BLaER1 (cell line): ENCODE results near the gene ZNF628.

Experiments
- H3K27ac ChIP-seq: shearing (Covaris generic); formaldehyde crosslinking; 2 replicates; pipeline ENCODE4 v1.8.1; 2022
- H3K27me3 ChIP-seq: shearing (Covaris generic); formaldehyde crosslinking; 2 replicates; pipeline ENCODE4 v1.8.1; 2022
- H3K36me3 ChIP-seq: shearing (Covaris generic); formaldehyde crosslinking; 2 replicates; pipeline ENCODE4 v1.8.1; 2022
- H3K4me1 ChIP-seq: shearing (Covaris generic); formaldehyde crosslinking; 2 replicates; pipeline ENCODE4 v1.8.1; 2022
- H3K4me2 ChIP-seq: shearing (Covaris generic); formaldehyde crosslinking; 2 replicates; pipeline ENCODE4 v1.8.1; 2022
- H3K4me3 ChIP-seq: shearing (Covaris generic); formaldehyde crosslinking; 2 replicates; pipeline ENCODE4 v1.8.1; 2022
- H3K9ac ChIP-seq: shearing (Covaris generic); formaldehyde crosslinking; 2 replicates; pipeline ENCODE4 v1.8.1; 2022
- H3K9me3 ChIP-seq: shearing (Covaris generic); formaldehyde crosslinking; 2 replicates; pipeline ENCODE4 v1.8.1; 2022
- H4K20me1 ChIP-seq: shearing (Covaris generic); formaldehyde crosslinking; 2 replicates; pipeline ENCODE4 v1.8.1; 2022
- Cebpa-rat ChIP-seq: shearing (Covaris generic); IDR thresholded peaks from 2 replicates; pipeline ENCODE4 v1.8.1; 2022

The ZNF628 gene

DNA sequence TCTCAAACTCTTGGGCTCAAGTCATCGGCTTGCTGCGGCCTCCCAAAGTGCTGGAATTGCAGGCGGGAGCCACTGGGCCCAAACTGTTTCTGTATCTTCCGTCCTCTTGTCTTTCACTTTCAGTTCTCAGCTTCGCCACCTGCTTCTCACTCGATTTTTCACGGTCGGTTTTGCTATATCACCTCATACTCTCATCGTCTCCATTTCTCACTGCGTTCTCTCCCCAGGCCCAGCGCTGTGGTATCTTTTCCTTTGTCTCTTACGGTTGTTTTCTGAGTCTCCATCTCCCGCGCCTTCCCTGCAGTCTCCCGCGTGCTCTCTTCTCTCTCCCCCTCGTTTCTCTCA is 26.7 kb downstream of the ZNF628 start:
- H3K27me3 ChIP-seq, result no peaks in the 10 kb centered on the region
- H3K4me1 ChIP-seq, result peaks cover 30% of the 10 kb centered on the region
- no peak for TF ChIP-seq Cebpa-rat
- peak overlapping the region; percentile 77 for H3K27ac ChIP-seq
- H3K36me3 ChIP-seq, result no peaks in the 10 kb centered on the region
- peaks cover 4% of the 10 kb centered on the region; the same call in 1 of the 2 replicates for H3K9me3 ChIP-seq
- peak overlapping the region; percentile 77 for H3K9ac ChIP-seq
- no peaks in the 10 kb centered on the region for H4K20me1 ChIP-seq
- peak overlapping the region; percentile 65 for H3K4me3 ChIP-seq
- peak overlapping the region; percentile 78 for H3K4me2 ChIP-seq

DNA sequence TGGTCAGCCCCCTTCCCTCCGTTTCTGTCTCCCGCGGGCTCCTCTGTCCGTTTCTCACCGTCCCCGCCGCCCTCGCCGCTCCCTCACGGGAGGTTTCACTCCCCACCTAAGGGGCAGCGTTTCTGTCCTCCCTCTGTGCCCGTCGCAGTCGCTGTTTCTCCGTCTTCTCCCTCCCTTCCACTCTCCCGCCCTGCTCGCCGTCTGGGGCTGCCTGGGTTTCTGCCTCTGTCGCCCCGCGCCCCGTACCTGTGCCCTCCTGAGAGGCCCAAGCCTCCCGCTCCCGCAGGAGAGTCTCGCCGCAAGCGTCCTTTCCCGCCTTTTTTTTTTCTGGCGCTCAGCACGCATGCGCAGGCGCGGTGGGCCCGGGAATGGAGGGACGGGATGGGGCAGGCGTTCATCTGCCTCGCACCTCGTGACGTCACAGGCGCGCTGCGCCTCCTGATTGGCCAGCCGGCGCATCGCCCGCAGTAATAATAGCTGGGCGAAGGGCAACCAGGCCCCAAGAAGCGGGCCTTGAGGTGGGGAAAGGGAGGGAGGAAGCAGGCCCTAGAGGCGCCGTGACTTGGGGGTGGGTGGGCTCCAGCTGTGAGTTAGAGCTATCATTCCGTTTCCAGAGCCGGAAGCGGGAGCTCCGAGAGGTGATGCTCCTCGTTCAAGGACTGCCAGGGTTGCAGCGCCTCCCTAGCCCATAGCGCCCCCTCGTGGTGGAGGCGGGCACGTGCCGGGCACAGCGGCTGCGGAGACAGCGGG is 27.3 kb downstream of the ZNF628 start:
- H3K9me3 ChIP-seq, result peaks cover 4% of the 10 kb centered on the region; the same call in 1 of the 2 replicates
- H3K9ac ChIP-seq, result peak overlapping the region; percentile 77
- TF ChIP-seq Cebpa-rat, result no peak
- no peaks in the 10 kb centered on the region for H3K36me3 ChIP-seq
- no peaks in the 10 kb centered on the region for H3K27me3 ChIP-seq
- H3K4me3 ChIP-seq, result peak overlapping the region; percentile 65
- H3K4me1 ChIP-seq, result peaks cover 35% of the 10 kb centered on the region
- H4K20me1 ChIP-seq, result no peaks in the 10 kb centered on the region
- peak overlapping the region; percentile 77 for H3K27ac ChIP-seq
- H3K4me2 ChIP-seq, result peak overlapping the region; percentile 78

DNA sequence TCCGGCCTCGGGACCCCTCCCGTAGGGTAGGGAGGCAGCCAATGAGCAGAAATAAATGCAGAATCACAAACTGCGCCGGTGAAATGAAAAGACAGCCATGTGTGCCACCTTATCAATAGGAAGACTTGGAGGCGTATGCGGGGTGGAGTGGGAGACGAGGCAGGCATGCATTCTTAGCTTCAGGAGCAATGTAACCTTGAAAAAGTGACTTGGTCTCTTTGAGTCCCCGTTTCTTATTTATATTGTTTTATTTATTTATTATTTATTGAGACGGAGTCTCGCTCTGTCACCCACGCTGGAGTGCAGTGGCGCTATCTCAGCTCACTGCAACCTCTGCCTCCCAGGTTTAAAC is 27.8 kb downstream of the ZNF628 start:
- peak overlapping the region; percentile 65 for H3K4me3 ChIP-seq
- peak overlapping the region; percentile 78 for H3K4me2 ChIP-seq
- TF ChIP-seq Cebpa-rat, result no peak

DNA sequence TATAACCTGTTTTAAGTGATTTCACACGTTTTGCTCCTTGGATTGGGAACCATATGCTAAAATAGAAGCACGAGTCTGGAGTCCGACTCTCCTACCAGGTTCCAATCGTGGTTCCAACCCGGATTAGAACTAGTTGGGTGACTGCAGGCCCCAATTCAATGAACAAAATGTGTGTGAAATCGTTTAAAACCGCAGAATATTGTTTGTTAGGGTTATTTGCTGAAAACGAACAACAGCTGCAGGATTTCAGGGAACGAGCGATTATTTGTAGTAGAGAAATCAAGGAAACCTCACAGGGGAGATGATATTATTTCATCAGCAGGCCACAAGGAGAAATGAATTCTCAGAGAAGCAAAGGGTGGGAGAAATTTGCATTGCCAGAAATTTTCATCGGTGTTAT is 28.6 kb downstream of the ZNF628 start:
- H3K27ac ChIP-seq, result no peak overlapping the region
- H3K4me1 ChIP-seq, result peaks cover 38% of the 10 kb centered on the region
- no peaks in the 10 kb centered on the region for H4K20me1 ChIP-seq
- no peaks in the 10 kb centered on the region for H3K36me3 ChIP-seq
- H3K4me3 ChIP-seq, result no peak overlapping the region
- no peak for TF ChIP-seq Cebpa-rat
- no peaks in the 10 kb centered on the region for H3K27me3 ChIP-seq
- H3K4me2 ChIP-seq, result no peak overlapping the region
- peaks cover 4% of the 10 kb centered on the region; the same call in 1 of the 2 replicates for H3K9me3 ChIP-seq
- no peak overlapping the region for H3K9ac ChIP-seq

More for the DNA sequence above, 27.8 kb downstream of the ZNF628 start:
- Histone ChIP-seq H4K20me1 (no peaks in the 10 kb centered on the region), H3K4me1 (peaks cover 40% of the 10 kb centered on the region), H3K27me3 (no peaks in the 10 kb centered on the region), H3K9me3 (peaks cover 4% of the 10 kb centered on the region; the same call in 1 of the 2 replicates), H3K9ac (peak overlapping the region; percentile 77), H3K36me3 (no peaks in the 10 kb centered on the region), H3K27ac (peak overlapping the region; percentile 77)

DNA sequence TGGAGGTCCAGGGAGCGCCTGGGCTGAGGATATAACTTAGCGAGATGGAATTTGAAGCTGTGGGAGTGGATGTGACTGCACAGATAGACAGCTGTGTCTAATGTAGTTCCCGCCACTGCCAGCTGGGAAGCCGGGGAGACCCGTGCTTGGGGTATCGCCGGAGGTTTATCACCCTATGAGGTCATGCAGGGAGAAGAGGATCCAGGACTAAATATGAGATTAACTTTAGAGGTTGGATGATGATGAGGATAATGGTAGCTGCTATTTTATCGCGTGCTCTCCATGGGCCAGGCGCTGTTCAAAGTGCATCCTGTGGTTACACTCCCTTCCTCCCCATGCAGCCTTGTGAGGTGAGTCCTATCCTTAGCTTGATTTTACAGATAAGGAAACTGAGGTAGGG is 31.7 kb downstream of the ZNF628 start:
- H3K4me1 ChIP-seq, result peaks cover 50% of the 10 kb centered on the region
- peaks cover 4% of the 10 kb centered on the region; the same call in 1 of the 2 replicates for H3K9me3 ChIP-seq
- H3K4me3 ChIP-seq, result no peak overlapping the region
- no peak overlapping the region for H3K27ac ChIP-seq
- no peak for TF ChIP-seq Cebpa-rat
- H3K27me3 ChIP-seq, result no peaks in the 10 kb centered on the region
- no peak overlapping the region for H3K9ac ChIP-seq
- no peaks in the 10 kb centered on the region for H4K20me1 ChIP-seq
- peak overlapping the region; percentile 9; the same call in 1 of the 2 replicates for H3K4me2 ChIP-seq
- no peaks in the 10 kb centered on the region for H3K36me3 ChIP-seq

DNA sequence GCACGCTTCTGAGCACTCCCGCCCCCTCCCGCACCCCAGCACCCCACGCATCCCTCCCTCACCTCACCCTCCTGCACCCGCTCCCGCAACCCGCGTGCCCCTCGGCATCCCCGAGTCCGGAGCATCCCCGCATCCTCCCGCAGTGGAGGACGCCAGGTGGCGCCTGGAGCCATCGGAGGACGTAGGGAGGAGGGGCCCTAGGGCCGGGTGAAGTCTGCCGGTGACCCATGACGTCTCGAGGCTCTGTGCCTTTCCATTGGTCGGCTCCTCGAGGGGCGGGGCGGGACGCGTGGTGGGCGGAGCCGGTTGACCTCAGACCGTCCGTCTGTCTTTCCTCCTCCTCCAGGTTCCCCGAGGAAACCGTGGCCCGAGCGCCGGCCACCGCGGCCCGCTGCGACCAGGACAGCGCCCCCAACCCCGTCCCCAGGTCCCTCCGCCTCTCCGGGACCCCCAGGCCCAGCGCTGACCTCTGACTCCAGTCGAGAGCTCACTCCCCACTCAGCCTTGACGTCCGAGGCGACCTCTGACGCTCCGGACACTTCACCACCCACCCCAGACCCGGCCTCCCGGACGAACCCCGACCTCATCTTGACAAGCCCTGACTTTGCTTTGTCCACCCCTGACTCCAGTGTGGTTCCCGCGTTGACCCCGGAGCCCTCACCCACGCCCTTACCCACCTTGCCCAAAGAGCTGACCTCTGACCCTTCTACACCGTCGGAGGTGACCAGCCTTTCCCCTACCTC is 40.6 kb downstream of the ZNF628 start:
- Histone ChIP-seq H3K9me3 (no peaks in the 10 kb centered on the region), H3K4me3 (peak overlapping the region; percentile 66), H3K36me3 (no peaks in the 10 kb centered on the region), H4K20me1 (no peaks in the 10 kb centered on the region), H3K27me3 (no peaks in the 10 kb centered on the region), H3K9ac (peak overlapping the region; percentile 75), H3K4me2 (peak overlapping the region; percentile 92), H3K27ac (peak overlapping the region; percentile 88), H3K4me1 (peaks cover 5% of the 10 kb centered on the region)
- no peak for TF ChIP-seq Cebpa-rat

DNA sequence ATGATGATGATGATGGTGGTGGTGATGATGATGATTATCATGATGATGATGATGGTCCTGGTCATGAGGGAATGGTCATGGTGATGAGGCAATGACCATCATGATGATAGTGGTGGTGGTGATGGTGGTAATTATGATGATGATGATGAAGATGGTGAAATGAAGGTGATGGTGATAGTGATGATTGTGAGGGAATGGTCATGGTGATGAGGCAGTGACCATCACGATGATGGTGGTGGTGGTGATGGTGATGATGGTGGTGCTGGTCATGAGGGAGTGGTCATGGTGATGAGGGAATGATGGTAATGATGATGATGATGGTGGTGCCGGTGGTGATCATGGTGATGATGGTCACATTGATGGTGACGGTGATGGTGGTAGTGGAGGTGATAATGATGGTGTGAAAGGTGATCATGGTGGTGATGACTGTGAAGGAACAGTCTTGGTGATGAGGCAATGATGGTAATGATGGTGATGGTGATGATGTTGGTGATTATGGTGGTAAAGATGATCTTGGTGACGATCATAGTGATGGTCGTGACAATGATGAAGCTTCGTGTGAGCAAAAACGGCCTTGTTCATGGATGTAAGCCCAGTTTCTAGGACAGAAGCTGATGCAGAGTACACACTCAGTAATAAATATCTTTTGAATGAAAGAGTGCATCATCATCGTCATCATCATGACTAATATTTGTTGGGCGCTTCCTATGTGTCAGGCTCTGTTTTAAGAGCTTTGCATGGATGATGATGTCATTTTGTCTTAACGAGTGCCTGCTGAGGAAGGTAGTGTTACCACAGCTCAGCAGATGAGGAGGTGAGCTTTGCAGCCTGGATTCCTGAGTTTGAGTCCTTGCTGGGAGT is 43.3 kb downstream of the ZNF628 start:
- no peak for TF ChIP-seq Cebpa-rat
- Histone ChIP-seq H3K9me3 (no peaks in the 10 kb centered on the region), H3K4me1 (peaks cover 5% of the 10 kb centered on the region), H3K4me3 (no peak overlapping the region), H3K27ac (no peak overlapping the region), H3K27me3 (no peaks in the 10 kb centered on the region), H3K4me2 (no peak overlapping the region), H4K20me1 (no peaks in the 10 kb centered on the region), H3K9ac (no peak overlapping the region), H3K36me3 (no peaks in the 10 kb centered on the region)

DNA sequence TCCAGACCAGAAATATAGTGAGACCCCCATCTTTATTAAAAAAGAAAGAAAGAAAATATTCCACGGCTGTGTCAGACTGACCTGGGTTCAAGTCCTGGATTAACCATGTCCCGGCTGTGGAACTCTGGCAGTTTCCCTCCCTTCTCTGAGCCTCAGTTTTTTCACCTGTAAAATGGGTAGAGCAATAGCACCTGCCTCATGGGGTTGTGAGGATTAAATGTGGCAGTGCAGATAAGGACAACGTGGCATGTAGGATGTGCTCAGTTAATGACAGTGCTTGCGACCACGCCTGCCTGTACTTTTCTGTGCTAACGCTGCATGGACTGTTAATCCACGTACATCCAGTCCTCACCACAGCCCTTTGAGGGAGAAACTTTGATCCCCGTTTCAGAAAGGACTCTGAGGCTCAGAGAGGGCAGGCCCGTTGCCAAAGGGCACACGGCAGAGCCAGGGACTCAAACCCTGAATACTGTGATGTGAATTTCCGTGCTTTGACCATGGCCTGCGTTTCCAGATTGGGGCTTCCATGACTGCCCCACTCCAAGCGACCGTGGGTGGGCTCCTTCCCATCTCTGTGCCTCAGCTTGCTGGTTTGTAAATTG is 44.4 kb downstream of the ZNF628 start:
- H4K20me1 ChIP-seq, result no peaks in the 10 kb centered on the region
- H3K4me1 ChIP-seq, result peaks cover 5% of the 10 kb centered on the region
- no peak overlapping the region for H3K27ac ChIP-seq
- no peaks in the 10 kb centered on the region for H3K27me3 ChIP-seq
- no peak for TF ChIP-seq Cebpa-rat
- no peak overlapping the region for H3K4me3 ChIP-seq
- no peak overlapping the region for H3K9ac ChIP-seq
- H3K36me3 ChIP-seq, result no peaks in the 10 kb centered on the region
- H3K9me3 ChIP-seq, result no peaks in the 10 kb centered on the region
- no peak overlapping the region for H3K4me2 ChIP-seq

DNA sequence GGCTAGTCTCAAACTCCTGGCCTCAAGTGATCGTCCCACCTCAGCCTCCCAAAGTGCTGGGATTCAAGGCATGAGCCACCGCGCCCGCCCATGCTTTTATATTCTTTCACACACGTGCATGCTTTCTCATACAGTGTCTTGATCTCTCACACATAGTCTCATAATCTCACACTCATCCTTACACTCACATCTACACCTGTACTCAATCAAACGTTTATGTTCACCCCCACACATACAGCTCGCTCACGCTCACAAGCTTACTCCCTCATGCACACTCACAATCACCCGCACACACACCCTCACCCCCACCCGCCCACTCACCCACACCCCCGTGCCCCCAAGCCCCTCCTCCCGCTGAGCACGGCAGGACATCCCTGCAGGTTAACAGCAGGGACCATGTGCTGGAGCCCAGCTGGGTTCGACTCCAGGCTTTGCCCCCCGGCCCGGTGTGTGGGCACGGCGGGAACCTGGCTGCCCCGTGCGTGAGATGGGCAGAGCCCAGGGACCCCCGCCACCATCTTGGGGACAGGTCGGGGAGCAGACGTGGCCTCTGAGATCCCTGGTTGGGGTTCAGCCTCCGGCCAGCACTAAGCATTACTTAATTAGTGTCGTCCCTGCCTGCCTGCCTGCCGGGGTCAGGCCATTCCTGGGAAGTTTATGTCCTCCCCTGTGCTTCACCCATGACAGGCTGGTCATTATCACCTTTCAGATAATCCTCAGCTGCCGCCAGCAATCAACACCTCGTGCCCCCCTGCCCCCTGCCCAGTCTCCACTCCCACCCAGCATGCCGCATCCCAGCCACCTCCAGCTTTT is 49.1 kb downstream of the ZNF628 start:
- Histone ChIP-seq H3K4me3 (no peak overlapping the region), H4K20me1 (no peaks in the 10 kb centered on the region), H3K27me3 (no peaks in the 10 kb centered on the region), H3K27ac (no peak overlapping the region), H3K36me3 (no peaks in the 10 kb centered on the region), H3K4me2 (no peak overlapping the region), H3K9ac (no peak overlapping the region), H3K9me3 (no peaks in the 10 kb centered on the region), H3K4me1 (peaks cover 15% of the 10 kb centered on the region)
- no peak for TF ChIP-seq Cebpa-rat
